Activated CD8-positive, alpha-beta T cell treated with anti-CD3 and anti-CD28 coated beads, Interleukin-2, amount 10 ng/mL, durations not matched to agents 7 days and 5 days (primary cell): ENCODE measurements around the gene TMEM42. TPM values are rescaled to one million over a fixed set of nuclear protein-coding genes. Genes with fewer than 3 reads are reported as not detected.

Source experiments
- ATAC-seq: fragments of 150-1000 bp; cut with Tn5 transposase; one replicate; pipeline ENCODE4 v1.10.0; 2021; ENCODE audit warnings: moderate library complexity
- CTCF ChIA-PET: fragments of 350-600 bp; sonication (Branson Sonifier 250); formaldehyde crosslinking; loops from one replicate; lab custom pipeline; 2021; ENCODE audit warnings: antibody characterized with exemption; lab: Charles Lee
- POLR2A ChIA-PET: fragments of 350-600 bp; sonication (Branson Sonifier 250); formaldehyde crosslinking; loops from one replicate; lab custom pipeline; 2021; ENCODE audit warnings: antibody characterized with exemption; lab: Charles Lee
- DNase-seq: peaks from one replicate; pipeline ENCODE4 v3.0.0-alpha.2; 2020
- H3K27ac Mint-ChIP-seq: one replicate; pipeline ENCODE4 v1.8.0; 2021; ENCODE audit warnings: mild to moderate bottlenecking, mixed read lengths
- H3K27me3 Mint-ChIP-seq: one replicate; pipeline ENCODE4 v1.8.0; 2021; ENCODE audit warnings: low read depth, mixed read lengths
- H3K36me3 Mint-ChIP-seq: one replicate; pipeline ENCODE4 v1.8.0; 2021; ENCODE audit warnings: low read depth, mixed read lengths
- H3K4me1 Mint-ChIP-seq: one replicate; pipeline ENCODE4 v1.8.0; 2021; ENCODE audit warnings: low read depth, mixed read lengths
- H3K4me3 Mint-ChIP-seq: one replicate; pipeline ENCODE4 v1.8.0; 2021; ENCODE audit warnings: mild to moderate bottlenecking, mixed read lengths
- H3K9me3 Mint-ChIP-seq: one replicate; pipeline ENCODE4 v1.8.0; 2022; ENCODE audit warnings: mixed read lengths; ENCODE audit not compliant: insufficient read depth
- total RNA-seq, 2 experiments: library from RNA; stranded (reverse); gene quantifications; one replicate each; pipeline ENCODE4 v1.2.3, GENCODE V29; 2021

TMEM42 gene
- total RNA-seq, 2 experiments from 2014 or later = 8.4 TPM

- ChIA-PET CTCF (interaction anchor here (1.9 kb wide), 1 partner anchor 34 kb away, joined by 5 read pairs; no protein-coding TSS in a partner anchor), POLR2A (no interaction called here)
- H3K9me3 Mint-ChIP-seq = no peaks in the 10 kb centered on the region
- ATAC-seq = no peak
- H3K27me3 Mint-ChIP-seq = peaks cover 12% of the 10 kb centered on the region
- H3K4me1 Mint-ChIP-seq = no peaks in the 10 kb centered on the region
- H3K4me3 Mint-ChIP-seq = no peak overlapping the region
- no peaks in the 10 kb centered on the region for H3K36me3 Mint-ChIP-seq
- no peak for DNase-seq
- no peak overlapping the region for H3K27ac Mint-ChIP-seq
Measured at GRCh38 chr3:44880284-44880683, 18.6 kb downstream of the TMEM42 start.

DNA sequence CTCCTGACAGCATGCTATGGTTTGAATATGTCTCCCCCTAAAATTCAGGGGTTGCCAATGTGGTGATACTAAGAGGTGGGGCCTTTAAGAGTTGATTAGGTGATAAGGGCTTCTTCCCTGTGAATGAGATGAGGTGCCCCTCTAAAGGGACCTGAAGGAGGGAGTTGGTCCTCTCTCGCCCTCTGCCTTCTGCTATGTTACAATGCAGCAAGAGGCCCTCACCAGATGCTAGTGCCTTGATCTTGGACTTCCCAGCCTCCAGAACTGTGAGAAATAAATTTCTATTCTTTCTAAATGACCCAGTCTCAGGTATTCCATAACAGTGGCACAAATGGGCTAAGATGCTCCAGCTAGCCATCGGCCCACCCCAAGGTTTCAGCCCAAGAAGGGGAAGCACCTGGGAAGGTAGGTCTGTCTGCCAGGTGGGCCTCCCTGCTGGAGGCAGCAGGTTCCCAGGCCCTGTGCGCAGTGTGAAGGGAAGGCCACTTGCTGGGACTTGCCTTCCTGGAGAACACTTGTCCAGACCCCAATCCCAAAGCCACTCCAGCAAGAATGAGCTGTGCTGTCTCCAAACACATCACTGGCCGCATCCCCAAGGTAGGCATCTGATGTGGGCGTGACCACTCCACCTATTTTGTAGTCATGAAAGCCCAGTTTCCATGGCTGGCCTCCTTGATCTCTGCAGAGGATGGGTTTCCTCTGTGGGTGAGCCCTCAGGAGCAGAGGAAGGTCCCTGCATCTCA, 21.7 kb downstream of the TMEM42 start:
- Mint-ChIP-seq H3K36me3 (no peaks in the 10 kb centered on the region), H3K4me3 (no peak overlapping the region), H3K9me3 (no peaks in the 10 kb centered on the region), H3K4me1 (no peaks in the 10 kb centered on the region), H3K27ac (no peak overlapping the region), H3K27me3 (peaks cover 9% of the 10 kb centered on the region)
- no peak for DNase-seq
- ChIA-PET POLR2A (no interaction called here), CTCF (interaction anchor here (1.7 kb wide), 1 partner anchor 11 kb away, joined by 6 read pairs; no protein-coding TSS in a partner anchor)
- ATAC-seq = no peak

DNA sequence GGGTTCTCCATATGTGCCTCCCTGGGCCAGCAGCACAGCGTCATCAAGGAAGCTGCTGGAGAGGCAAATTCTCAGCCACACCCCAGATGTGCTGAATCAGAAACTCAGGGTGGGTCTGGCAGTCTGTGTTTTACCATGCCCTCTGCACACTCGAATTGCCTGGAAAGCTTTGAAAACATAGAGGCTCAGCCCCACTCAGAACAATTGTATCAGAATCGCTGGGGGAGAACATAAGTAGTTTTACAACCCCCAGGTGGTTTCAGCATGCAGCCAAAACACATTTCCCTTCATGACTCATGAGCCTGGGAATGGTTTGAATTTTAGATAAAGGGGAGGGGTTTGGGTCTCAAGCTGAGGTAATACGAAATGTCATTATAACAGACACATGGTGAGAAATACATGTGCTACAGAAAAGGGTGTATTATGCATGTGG, 22.3 kb downstream of the TMEM42 start:
- Mint-ChIP-seq H3K4me3 (no peak overlapping the region), H3K9me3 (no peaks in the 10 kb centered on the region), H3K27ac (no peak overlapping the region), H3K36me3 (no peaks in the 10 kb centered on the region), H3K27me3 (peaks cover 9% of the 10 kb centered on the region), H3K4me1 (no peaks in the 10 kb centered on the region)
- ATAC-seq (no peak), DNase-seq (no peak)
- CTCF ChIA-PET = no interaction called here
- POLR2A ChIA-PET = no interaction called here

DNA sequence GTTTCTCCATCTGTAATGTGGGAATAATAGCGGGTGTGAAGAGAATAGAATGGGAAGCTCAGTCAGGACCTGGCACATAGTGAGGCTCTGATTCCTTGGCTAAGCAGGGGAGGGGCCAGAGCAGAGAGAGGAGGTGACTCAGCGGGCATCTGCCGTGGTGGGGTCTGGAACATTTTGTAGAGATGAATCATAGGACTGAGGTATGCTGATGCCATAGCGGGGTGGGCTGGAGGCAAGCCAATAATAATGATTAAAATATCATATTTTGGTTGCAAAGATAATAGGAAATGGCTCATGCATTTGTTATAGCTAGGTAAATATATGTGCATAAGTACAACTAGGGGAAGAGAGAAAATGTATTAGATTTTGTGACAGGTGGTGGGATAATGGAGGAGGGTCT, 23.9 kb downstream of the TMEM42 start:
- Mint-ChIP-seq H3K36me3 (no peaks in the 10 kb centered on the region), H3K4me1 (no peaks in the 10 kb centered on the region), H3K4me3 (no peak overlapping the region), H3K9me3 (no peaks in the 10 kb centered on the region), H3K27ac (no peak overlapping the region), H3K27me3 (peaks cover 6% of the 10 kb centered on the region)
- ChIA-PET POLR2A (no interaction called here), CTCF (interaction anchor here (1.1 kb wide), 1 partner anchor 29 kb away, joined by 5 read pairs; no protein-coding TSS in a partner anchor)
- no peak for ATAC-seq
- no peak for DNase-seq

DNA sequence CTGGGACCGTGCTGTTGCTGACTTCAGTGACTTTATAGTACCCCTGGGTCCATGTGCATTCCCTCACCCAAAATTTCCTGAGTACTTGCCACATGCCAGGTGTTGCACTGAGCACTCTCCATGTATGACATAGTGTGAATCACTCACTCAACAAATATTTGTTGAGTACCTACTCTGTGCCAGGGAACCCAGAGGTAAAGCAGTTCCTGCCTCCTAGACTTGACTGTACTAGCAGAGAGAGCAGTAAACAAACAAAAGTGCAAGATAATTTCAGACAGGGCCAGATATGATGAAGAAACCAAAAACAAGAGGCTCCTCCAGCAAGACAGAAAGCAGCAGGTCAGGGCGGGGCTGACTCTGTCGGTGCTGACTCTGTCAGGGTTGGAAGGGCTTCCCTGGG, 24.8 kb downstream of the TMEM42 start:
- CTCF ChIA-PET = no interaction called here
- no peak for ATAC-seq
- H3K4me3 Mint-ChIP-seq = no peak overlapping the region
- peaks cover 4% of the 10 kb centered on the region for H3K27me3 Mint-ChIP-seq
- no peaks in the 10 kb centered on the region for H3K36me3 Mint-ChIP-seq
- no peak overlapping the region for H3K27ac Mint-ChIP-seq
- DNase-seq = no peak
- no peaks in the 10 kb centered on the region for H3K9me3 Mint-ChIP-seq
- POLR2A ChIA-PET = no interaction called here
- no peaks in the 10 kb centered on the region for H3K4me1 Mint-ChIP-seq

- no peaks in the 10 kb centered on the region for H3K4me1 Mint-ChIP-seq
- peaks cover 4% of the 10 kb centered on the region for H3K27me3 Mint-ChIP-seq
- H3K9me3 Mint-ChIP-seq = no peaks in the 10 kb centered on the region
- H3K36me3 Mint-ChIP-seq = no peaks in the 10 kb centered on the region
- CTCF ChIA-PET = no interaction called here
- no peak overlapping the region for H3K4me3 Mint-ChIP-seq
- DNase-seq = no peak
- POLR2A ChIA-PET = no interaction called here
- no peak overlapping the region for H3K27ac Mint-ChIP-seq
- no peak for ATAC-seq
Measured at GRCh38 chr3:44887101-44887500, 25.4 kb downstream of the TMEM42 start.

- no peak overlapping the region for H3K4me3 Mint-ChIP-seq
- ATAC-seq = no peak
- no peaks in the 10 kb centered on the region for H3K36me3 Mint-ChIP-seq
- ChIA-PET POLR2A (no interaction called here), CTCF (interaction anchor here (1.3 kb wide), 1 partner anchor 24 kb away, joined by 5 read pairs; no protein-coding TSS in a partner anchor)
- no peak for DNase-seq
- no peak overlapping the region for H3K27ac Mint-ChIP-seq
- H3K27me3 Mint-ChIP-seq = no peaks in the 10 kb centered on the region
- no peaks in the 10 kb centered on the region for H3K9me3 Mint-ChIP-seq
- H3K4me1 Mint-ChIP-seq = no peaks in the 10 kb centered on the region
Measured at GRCh38 chr3:44890258-44890657, 28.5 kb downstream of the TMEM42 start.

DNA sequence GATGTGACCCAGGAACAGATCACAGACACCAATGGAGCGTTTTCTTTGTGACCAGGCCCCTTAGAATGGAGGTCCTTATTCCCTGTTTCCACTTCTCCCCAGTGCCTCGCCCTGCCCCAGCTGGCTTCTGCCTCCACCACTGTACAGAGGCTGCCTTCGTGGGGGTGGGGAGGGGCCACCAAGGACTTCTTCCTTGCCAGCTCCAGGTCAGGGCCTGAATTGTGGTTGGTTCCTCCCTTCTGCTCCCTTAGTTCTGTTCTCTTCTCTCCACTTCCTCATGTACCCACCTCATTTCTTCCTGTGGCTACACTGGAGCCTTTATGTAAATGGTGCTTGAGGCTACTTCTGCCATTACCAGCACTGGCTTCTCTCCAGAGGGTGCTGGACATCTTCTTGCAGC, 29.1 kb downstream of the TMEM42 start:
- DNase-seq (no peak), ATAC-seq (no peak)
- H3K27me3 Mint-ChIP-seq = no peaks in the 10 kb centered on the region
- no peaks in the 10 kb centered on the region for H3K36me3 Mint-ChIP-seq
- CTCF ChIA-PET = interaction anchor here (1.3 kb wide), 1 partner anchor 23 kb away, joined by 5 read pairs; no protein-coding TSS in a partner anchor
- H3K4me1 Mint-ChIP-seq = no peaks in the 10 kb centered on the region
- H3K4me3 Mint-ChIP-seq = no peak overlapping the region
- POLR2A ChIA-PET = no interaction called here
- no peaks in the 10 kb centered on the region for H3K9me3 Mint-ChIP-seq
- H3K27ac Mint-ChIP-seq = no peak overlapping the region

DNA sequence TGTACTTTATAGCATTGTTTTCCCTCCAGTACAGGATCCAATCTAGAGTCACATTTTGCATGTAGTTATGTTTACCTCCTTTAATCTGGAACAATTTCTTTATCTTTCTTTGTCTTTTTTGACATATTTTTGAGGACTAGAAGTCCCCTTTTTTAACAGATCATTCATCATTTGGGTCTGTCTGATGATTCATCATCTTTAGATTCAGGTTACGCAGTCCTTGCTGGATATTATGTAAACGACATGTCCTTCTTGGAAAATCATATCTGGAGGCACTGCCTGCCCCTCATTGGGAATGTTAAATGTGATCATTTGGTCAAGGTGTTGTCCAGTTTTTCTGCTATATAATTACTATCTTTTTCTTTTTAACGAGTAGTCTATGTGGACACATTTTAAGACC, 31.0 kb downstream of the TMEM42 start:
- Mint-ChIP-seq H3K27ac (no peak overlapping the region), H3K27me3 (no peaks in the 10 kb centered on the region), H3K9me3 (no peaks in the 10 kb centered on the region), H3K4me1 (no peaks in the 10 kb centered on the region), H3K36me3 (no peaks in the 10 kb centered on the region), H3K4me3 (no peak overlapping the region)
- no peak for ATAC-seq
- POLR2A ChIA-PET = no interaction called here
- CTCF ChIA-PET = no interaction called here
- no peak for DNase-seq

DNA sequence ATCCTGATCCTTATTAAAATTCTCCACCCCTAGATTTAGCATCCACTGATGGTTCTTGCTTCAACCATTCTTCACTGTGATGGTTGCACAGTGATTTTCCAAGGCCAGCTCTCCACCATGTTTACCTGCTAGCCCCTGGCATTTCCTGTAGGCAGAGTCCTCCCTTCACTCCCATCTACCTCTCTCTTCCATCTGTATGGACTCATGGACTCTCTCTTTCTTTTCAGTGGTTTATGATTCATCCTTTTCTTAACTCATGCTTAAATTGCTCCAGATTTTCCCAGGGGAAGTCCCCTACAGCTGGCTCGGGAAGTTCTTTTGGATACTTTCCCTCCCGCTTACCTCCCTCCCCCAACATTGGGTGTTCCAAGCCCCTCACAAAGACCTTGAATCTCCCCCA, 31.4 kb downstream of the TMEM42 start:
- Mint-ChIP-seq H3K4me1 (no peaks in the 10 kb centered on the region), H3K9me3 (no peaks in the 10 kb centered on the region), H3K27ac (no peak overlapping the region), H3K27me3 (no peaks in the 10 kb centered on the region), H3K36me3 (no peaks in the 10 kb centered on the region), H3K4me3 (no peak overlapping the region)
- DNase-seq = no peak
- no peak for ATAC-seq
- ChIA-PET CTCF (no interaction called here), POLR2A (no interaction called here)

DNA sequence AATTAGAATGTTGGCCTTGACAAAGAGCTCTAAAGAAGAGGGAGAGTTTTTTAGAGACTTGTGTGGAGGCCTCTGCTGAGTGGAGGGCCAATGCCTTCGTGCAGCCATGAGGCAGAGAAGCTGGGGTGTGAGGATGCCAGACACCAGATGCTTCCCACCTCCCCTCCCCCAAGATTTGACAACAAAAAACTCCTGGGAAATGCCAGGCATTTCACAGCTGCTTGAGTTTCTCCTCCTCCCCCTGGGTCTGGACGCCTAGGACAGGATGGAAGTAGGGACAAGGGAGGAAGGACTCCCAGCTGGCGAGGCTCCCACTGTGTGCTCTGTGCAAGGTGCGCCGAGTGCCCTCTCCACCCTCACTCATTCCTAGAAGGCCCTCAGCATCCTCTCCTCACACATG, 32.8 kb downstream of the TMEM42 start:
- POLR2A ChIA-PET = no interaction called here
- H3K4me3 Mint-ChIP-seq = no peak overlapping the region
- H3K27ac Mint-ChIP-seq = no peak overlapping the region
- DNase-seq = no peak
- CTCF ChIA-PET = no interaction called here
- H3K27me3 Mint-ChIP-seq = peaks cover under 1% of the 10 kb centered on the region
- ATAC-seq = no peak
- H3K36me3 Mint-ChIP-seq = no peaks in the 10 kb centered on the region
- H3K4me1 Mint-ChIP-seq = no peaks in the 10 kb centered on the region
- no peaks in the 10 kb centered on the region for H3K9me3 Mint-ChIP-seq

- H3K27ac Mint-ChIP-seq = no peak overlapping the region
- H3K27me3 Mint-ChIP-seq = peaks cover 2% of the 10 kb centered on the region
- no peak overlapping the region for H3K4me3 Mint-ChIP-seq
- H3K4me1 Mint-ChIP-seq = no peaks in the 10 kb centered on the region
- no peaks in the 10 kb centered on the region for H3K9me3 Mint-ChIP-seq
- POLR2A ChIA-PET = no interaction called here
- no peak for ATAC-seq
- no peak for DNase-seq
- CTCF ChIA-PET = no interaction called here
- H3K36me3 Mint-ChIP-seq = no peaks in the 10 kb centered on the region
Measured at GRCh38 chr3:44896440-44896839, 34.7 kb downstream of the TMEM42 start.
